KMS-11 (cell line): ENCODE data around the gene IDI2.

ENCODE experiments used
- H2AFZ ChIP-seq: fragments of 200-600 bp; sonication (generic); 2 replicates; pipeline ENCODE4 v1.6.1; 2016; ENCODE audit warnings: antibody characterized with exemption, mixed run types, low read depth
- H3K27ac ChIP-seq: fragments of 200-600 bp; sonication (generic); 2 replicates; pipeline ENCODE4 v1.6.1; 2016; ENCODE audit warnings: mild to moderate bottlenecking, mixed run types
- H3K27me3 ChIP-seq: fragments of 200-600 bp; sonication (generic); 2 replicates; pipeline ENCODE4 v1.6.1; 2017; ENCODE audit warnings: mild to moderate bottlenecking, low read depth, mixed run types, moderate library complexity; ENCODE audit not compliant: insufficient read depth
- H3K36me3 ChIP-seq: fragments of 200-600 bp; sonication (generic); 2 replicates; pipeline ENCODE4 v1.6.1; 2017; ENCODE audit warnings: mild to moderate bottlenecking, mixed run types; ENCODE audit not compliant: insufficient read depth
- H3K4me1 ChIP-seq: fragments of 200-600 bp; sonication (generic); 2 replicates; pipeline ENCODE4 v1.6.1; 2016; ENCODE audit warnings: mild to moderate bottlenecking, low read depth, mixed run types; ENCODE audit not compliant: poor library complexity, severe bottlenecking
- H3K4me2 ChIP-seq: fragments of 200-600 bp; sonication (generic); 2 replicates; pipeline ENCODE4 v1.7.0; 2016; ENCODE audit warnings: mild to moderate bottlenecking, mixed run types
- H3K4me3 ChIP-seq: fragments of 200-600 bp; sonication (generic); IDR thresholded peaks from 2 replicates; pipeline ENCODE4 v1.6.1; 2017; ENCODE audit warnings: low read depth, low read length, mixed read lengths; ENCODE audit not compliant: insufficient read depth
- H3K79me2 ChIP-seq: fragments of 200-600 bp; sonication (generic); 2 replicates; pipeline ENCODE4 v1.6.1; 2016; ENCODE audit warnings: low read depth, mixed run types; ENCODE audit not compliant: insufficient read depth
- H3K9ac ChIP-seq: fragments of 200-600 bp; sonication (generic); 2 replicates; pipeline ENCODE4 v1.6.1; 2016; ENCODE audit warnings: mild to moderate bottlenecking, mixed run types
- H4K20me1 ChIP-seq: fragments of 200-600 bp; sonication (generic); 2 replicates; pipeline ENCODE4 v1.6.1; 2016; ENCODE audit warnings: mild to moderate bottlenecking, mixed run types; ENCODE audit not compliant: insufficient read depth
- TF ChIP-seq, protein P1 (sequence below): fragments of 200-600 bp; sonication (generic); conservative IDR thresholded peaks from 2 replicates; pipeline ENCODE4 v1.6.1; 2017; ENCODE audit warnings: low read depth, mild to moderate bottlenecking, antibody characterized with exemption, low read length, moderate library complexity, mixed read lengths

Gene IDI2

DNA sequence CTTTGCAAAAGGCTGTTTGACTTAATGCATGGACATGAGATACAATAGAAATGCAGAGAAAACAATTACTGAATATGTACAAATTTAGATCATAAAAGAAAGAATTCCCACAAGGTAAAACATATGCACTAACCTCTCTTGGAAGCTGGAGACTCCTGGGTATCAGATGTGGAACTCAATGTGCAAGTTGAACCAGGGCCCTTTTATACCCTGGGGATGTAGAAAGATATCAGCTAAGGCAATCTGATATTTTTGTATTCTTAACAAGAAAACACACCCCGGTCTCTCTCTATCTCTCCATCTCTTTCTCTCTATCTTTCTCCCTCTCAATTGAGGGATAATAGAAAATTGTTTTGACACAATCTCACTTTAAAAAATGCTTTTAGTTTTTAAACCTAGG, at the start of gene IDI2:
IDI2 (minus strand) TSS at position 177 of the 400 bp plus-strand sequence. CDS start 1,136 bp downstream, outside the sequence.
- H3K36me3 ChIP-seq, result no peaks in the 10 kb centered on the region
- no peaks in the 10 kb centered on the region for H3K27me3 ChIP-seq
- no peaks in the 10 kb centered on the region for H3K79me2 ChIP-seq
- no peak within 1 kb of the TSS for H3K9ac ChIP-seq
- H3K4me2 ChIP-seq, result no peak within 1 kb of the TSS
- no peaks in the 10 kb centered on the region for H3K4me1 ChIP-seq
- TF ChIP-seq, protein P1, sequence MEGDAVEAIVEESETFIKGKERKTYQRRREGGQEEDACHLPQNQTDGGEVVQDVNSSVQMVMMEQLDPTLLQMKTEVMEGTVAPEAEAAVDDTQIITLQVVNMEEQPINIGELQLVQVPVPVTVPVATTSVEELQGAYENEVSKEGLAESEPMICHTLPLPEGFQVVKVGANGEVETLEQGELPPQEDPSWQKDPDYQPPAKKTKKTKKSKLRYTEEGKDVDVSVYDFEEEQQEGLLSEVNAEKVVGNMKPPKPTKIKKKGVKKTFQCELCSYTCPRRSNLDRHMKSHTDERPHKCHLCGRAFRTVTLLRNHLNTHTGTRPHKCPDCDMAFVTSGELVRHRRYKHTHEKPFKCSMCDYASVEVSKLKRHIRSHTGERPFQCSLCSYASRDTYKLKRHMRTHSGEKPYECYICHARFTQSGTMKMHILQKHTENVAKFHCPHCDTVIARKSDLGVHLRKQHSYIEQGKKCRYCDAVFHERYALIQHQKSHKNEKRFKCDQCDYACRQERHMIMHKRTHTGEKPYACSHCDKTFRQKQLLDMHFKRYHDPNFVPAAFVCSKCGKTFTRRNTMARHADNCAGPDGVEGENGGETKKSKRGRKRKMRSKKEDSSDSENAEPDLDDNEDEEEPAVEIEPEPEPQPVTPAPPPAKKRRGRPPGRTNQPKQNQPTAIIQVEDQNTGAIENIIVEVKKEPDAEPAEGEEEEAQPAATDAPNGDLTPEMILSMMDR, result no peak
- H2AFZ ChIP-seq, result no peak within 1 kb of the TSS
- no peaks in the 10 kb centered on the region for H4K20me1 ChIP-seq
- H3K4me3 ChIP-seq, result no peak within 1 kb of the TSS
- no peak within 1 kb of the TSS for H3K27ac ChIP-seq

DNA sequence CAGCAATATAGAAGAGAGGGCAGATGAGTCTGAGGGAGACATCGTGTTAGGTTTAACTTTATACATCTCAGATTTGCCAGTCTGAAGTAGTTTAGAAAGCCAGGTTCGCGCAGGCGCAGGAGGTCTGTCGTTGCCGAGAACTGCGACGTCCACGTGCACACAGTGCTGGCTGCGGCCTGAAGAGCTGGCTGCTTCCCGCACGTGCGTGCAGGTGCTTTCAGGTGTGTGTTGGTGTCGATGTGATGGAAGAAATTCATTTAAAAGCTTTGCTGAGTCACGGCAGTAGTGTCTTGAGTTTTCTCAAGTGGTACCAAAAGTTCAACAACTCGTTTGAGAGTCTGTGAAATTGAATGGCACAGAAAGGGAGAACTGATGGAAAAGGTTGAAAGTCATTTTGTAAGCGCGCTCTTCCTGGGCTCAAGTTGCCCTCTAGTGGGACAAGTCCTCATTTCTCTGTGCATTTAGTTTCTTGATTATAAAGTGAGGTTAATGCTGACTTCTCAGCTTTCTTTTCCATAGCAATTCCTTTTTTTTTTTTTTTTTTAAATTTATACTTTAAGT, 49.2 kb upstream of the IDI2 start:
- H3K9ac ChIP-seq, result no peak overlapping the region
- no peak overlapping the region for H3K4me2 ChIP-seq
- H2AFZ ChIP-seq, result no peak overlapping the region
- TF ChIP-seq, protein P1, result 0 out of 2 replicates have a peak, but pooled peaks have one; percentile 20
- no peak overlapping the region for H3K4me3 ChIP-seq
- no peaks in the 10 kb centered on the region for H3K36me3 ChIP-seq
- no peaks in the 10 kb centered on the region for H3K27me3 ChIP-seq
- no peaks in the 10 kb centered on the region for H4K20me1 ChIP-seq
- H3K27ac ChIP-seq, result no peak overlapping the region
- no peaks in the 10 kb centered on the region for H3K4me1 ChIP-seq
- H3K79me2 ChIP-seq, result no peaks in the 10 kb centered on the region

DNA sequence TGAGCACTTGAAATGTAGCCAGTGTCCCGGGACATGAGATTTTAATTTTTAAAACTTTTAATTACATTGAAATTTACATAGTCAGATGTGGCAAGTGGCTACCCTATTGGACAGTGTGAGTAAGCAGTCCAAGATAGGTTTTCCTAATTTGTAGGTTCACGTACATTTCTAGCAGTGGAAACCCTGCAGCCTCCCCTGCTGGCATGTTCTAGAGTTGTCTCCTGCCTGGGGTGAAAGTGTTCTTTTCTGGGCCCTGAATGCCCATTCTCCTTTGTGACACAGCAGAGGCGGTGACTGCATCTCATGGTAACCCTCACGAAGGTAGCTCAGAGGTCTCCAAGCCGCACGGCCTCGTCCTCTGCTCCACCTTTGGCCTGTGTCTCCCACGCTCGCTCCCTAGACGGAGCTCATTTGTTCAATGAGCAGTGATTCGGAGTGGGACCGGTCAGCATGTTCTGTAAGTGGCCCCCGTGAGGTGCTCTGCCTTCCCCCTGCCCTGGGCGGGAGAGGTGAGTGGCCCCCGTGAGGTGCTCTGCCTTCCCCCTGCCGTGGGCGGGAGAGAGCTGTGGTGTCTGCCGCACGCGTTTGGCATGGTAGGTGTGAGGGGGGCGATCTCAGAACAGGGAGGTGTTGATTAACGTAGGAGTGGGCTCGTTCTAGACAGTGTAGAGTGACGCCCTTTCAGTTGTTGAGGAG, 48.5 kb upstream of the IDI2 start:
- H3K36me3 ChIP-seq, result no peaks in the 10 kb centered on the region
- no peaks in the 10 kb centered on the region for H4K20me1 ChIP-seq
- no peaks in the 10 kb centered on the region for H3K79me2 ChIP-seq

DNA sequence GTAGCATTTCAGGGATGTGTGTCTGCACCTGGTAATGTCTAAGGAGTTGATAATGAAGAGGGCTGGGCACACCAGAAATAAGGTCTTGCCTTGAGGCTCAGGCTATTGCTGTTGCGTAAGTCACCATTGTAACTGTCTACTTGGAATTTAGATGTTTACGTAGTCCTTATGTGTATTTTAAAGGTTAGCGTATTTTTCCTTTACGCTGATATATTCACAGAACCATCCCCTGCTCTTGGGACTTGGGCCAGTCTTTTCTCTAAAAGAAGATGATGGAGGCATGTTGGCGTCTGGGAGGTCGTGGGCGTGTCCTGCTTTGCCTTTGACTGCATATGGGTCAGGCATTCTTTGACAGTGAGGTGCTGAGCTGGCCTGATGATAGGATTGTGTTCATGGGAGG, 45.3 kb upstream of the IDI2 start:
- no peaks in the 10 kb centered on the region for H3K27me3 ChIP-seq
- no peak overlapping the region for H3K9ac ChIP-seq
- H3K4me1 ChIP-seq, result no peaks in the 10 kb centered on the region
- TF ChIP-seq, protein P1, result no peak
- no peaks in the 10 kb centered on the region for H4K20me1 ChIP-seq
- no peak overlapping the region for H2AFZ ChIP-seq
- H3K4me2 ChIP-seq, result no peak overlapping the region
- no peaks in the 10 kb centered on the region for H3K36me3 ChIP-seq
- H3K4me3 ChIP-seq, result no peak overlapping the region
- no peak overlapping the region for H3K27ac ChIP-seq
- H3K79me2 ChIP-seq, result no peaks in the 10 kb centered on the region

More for the DNA sequence above, 48.5 kb upstream of the IDI2 start:
- no peak overlapping the region for H3K27ac ChIP-seq
- no peak overlapping the region for H2AFZ ChIP-seq
- H3K4me3 ChIP-seq, result no peak overlapping the region
- no peaks in the 10 kb centered on the region for H3K4me1 ChIP-seq
- TF ChIP-seq, protein P1, result 0 out of 2 replicates have a peak, but pooled peaks have one; percentile 13
- no peak overlapping the region for H3K9ac ChIP-seq
- H3K4me2 ChIP-seq, result no peak overlapping the region
- H3K27me3 ChIP-seq, result no peaks in the 10 kb centered on the region
